GM12873 (cell line): Measurements from ENCODE around the gene RBM20.

Experiments used
- CTCF ChIP-seq: IDR thresholded peaks from 2 replicates; pipeline ENCODE4 v1.5.1; 2012; ENCODE audit warnings: low read depth, mild to moderate bottlenecking, moderate library complexity, low read length, control low read depth; ENCODE audit not compliant: insufficient read depth; ENCODE audit errors: missing control alignments

Gene RBM20

GRCh38 chr10:110789604-110790433 lies 145.7 kb downstream of the RBM20 start:
- TF ChIP-seq CTCF, result no peak

GRCh38 chr10:110790913-110791506 lies 146.9 kb downstream of the RBM20 start:
- no peak for TF ChIP-seq CTCF

GRCh38 chr10:110791541-110792073 lies 147.5 kb downstream of the RBM20 start:
- no peak for TF ChIP-seq CTCF

- no peak for TF ChIP-seq CTCF
These were observed 148.5 kb downstream of the RBM20 start for GRCh38 chr10:110792476-110793125.

GRCh38 chr10:110793128-110793812 lies 149.1 kb downstream of the RBM20 start:
- no peak for TF ChIP-seq CTCF

GRCh38 chr10:110793886-110794285 lies 149.8 kb downstream of the RBM20 start:
- no peak for TF ChIP-seq CTCF
